Measurements from ENCODE around the gene GRM7.

DNA sequence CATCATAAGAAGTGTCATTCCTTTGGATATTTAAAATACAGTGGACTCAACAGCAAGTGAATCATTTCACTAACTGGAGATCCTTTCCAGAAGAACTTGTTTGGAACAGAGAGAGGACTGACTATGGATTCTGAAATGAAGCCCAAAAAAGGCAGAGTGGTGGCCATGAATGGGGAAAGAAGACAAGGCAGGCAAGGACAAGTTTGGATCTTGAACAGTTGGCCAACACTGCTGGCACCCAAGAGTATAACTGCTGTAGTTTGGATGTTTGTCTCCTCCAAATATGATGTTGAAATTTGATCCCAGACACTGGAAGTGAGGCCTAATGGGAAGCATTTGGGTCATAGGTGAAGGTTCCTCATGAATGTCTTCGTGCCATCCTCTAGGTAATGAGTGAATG lies 686.9 kb downstream of the GRM7 start:
- TF ChIP-seq, protein P1, sequence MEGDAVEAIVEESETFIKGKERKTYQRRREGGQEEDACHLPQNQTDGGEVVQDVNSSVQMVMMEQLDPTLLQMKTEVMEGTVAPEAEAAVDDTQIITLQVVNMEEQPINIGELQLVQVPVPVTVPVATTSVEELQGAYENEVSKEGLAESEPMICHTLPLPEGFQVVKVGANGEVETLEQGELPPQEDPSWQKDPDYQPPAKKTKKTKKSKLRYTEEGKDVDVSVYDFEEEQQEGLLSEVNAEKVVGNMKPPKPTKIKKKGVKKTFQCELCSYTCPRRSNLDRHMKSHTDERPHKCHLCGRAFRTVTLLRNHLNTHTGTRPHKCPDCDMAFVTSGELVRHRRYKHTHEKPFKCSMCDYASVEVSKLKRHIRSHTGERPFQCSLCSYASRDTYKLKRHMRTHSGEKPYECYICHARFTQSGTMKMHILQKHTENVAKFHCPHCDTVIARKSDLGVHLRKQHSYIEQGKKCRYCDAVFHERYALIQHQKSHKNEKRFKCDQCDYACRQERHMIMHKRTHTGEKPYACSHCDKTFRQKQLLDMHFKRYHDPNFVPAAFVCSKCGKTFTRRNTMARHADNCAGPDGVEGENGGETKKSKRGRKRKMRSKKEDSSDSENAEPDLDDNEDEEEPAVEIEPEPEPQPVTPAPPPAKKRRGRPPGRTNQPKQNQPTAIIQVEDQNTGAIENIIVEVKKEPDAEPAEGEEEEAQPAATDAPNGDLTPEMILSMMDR (conservative IDR thresholded peaks at IDR 0.05; ENCODE audit: low read depth, low read length), result no peak
- TF ChIP-seq SMC3 (IDR thresholded peaks at IDR 0.05; ENCODE audit: low read depth, low read length) (no peak), POLR2A (IDR thresholded peaks at IDR 0.05; ENCODE audit: low read depth, low read length) (no peak), RCOR1 (IDR thresholded peaks at IDR 0.05; ENCODE audit: insufficient replicate concordance, low read length) (no peak), MAZ (IDR thresholded peaks at IDR 0.05; ENCODE audit: borderline replicate concordance, low read depth, low read length) (no peak), CEBPB (IDR thresholded peaks at IDR 0.05; ENCODE audit: low read depth, low read length) (no peak), RAD21 (IDR thresholded peaks at IDR 0.05; ENCODE audit: low read length) (no peak), BHLHE40 (IDR thresholded peaks at IDR 0.05; ENCODE audit: low read depth, low read length) (no peak), MAFK (IDR thresholded peaks at IDR 0.05; ENCODE audit: low read depth, low read length) (no peak), CHD1 (IDR thresholded peaks at IDR 0.05; ENCODE audit: low read depth, low read length) (no peak), FOS (IDR thresholded peaks at IDR 0.05; ENCODE audit: low read depth, low read length) (no peak), MXI1 (IDR thresholded peaks at IDR 0.05; ENCODE audit: borderline replicate concordance, low read depth, low read length) (no peak), ELK1 (IDR thresholded peaks at IDR 0.05; ENCODE audit: borderline replicate concordance, low read depth, low read length) (no peak)
- TF ChIP-seq, protein P2, sequence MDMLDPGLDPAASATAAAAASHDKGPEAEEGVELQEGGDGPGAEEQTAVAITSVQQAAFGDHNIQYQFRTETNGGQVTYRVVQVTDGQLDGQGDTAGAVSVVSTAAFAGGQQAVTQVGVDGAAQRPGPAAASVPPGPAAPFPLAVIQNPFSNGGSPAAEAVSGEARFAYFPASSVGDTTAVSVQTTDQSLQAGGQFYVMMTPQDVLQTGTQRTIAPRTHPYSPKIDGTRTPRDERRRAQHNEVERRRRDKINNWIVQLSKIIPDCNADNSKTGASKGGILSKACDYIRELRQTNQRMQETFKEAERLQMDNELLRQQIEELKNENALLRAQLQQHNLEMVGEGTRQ (IDR thresholded peaks at IDR 0.05; ENCODE audit: low read depth, low read length), result no peak

Measured in IMR-90 (cell line).